ENCODE results near the gene TUBA4B. TPM values are rescaled to one million over a fixed set of nuclear protein-coding genes. Genes with fewer than 3 reads are reported as not detected.

Gene TUBA4B
- total RNA-seq, 2 experiments from 2014 or later = not detected

GRCh38 chr2:219229305-219230058 lies 23.6 kb upstream of the TUBA4B start, which contains the start of the genes ANKZF1 and ATG9A:
TSS of gene ANKZF1 (plus strand) at chr2:219229806. CDS start at chr2:219230258, 452 bp downstream.
TSS of gene ATG9A (minus strand) at chr2:219229636. CDS start at chr2:219228024, 1,612 bp downstream.
- Histone ChIP-seq H3K36me3 (ENCODE audit: insufficient read depth, low read length) (peaks cover 51% of the 10 kb centered on the region), H3K4me2 (ENCODE audit: low read length) (peak within 1 kb of the TSS; percentile 99), H4K20me1 (ENCODE audit: insufficient read depth, low read length) (no peaks in the 10 kb centered on the region), H3K4me1 (ENCODE audit: insufficient read depth, low read length, poor library complexity, severe bottlenecking) (peaks cover 16% of the 10 kb centered on the region), H3K79me2 (ENCODE audit: insufficient read depth, low read depth, low read length) (peaks cover 19% of the 10 kb centered on the region; the same call in 1 of the 2 replicates), H3K27ac (ENCODE audit: low read depth, low read length, poor library complexity, severe bottlenecking) (peak within 1 kb of the TSS; percentile 76), H2AFZ (ENCODE audit: low read length) (peak within 1 kb of the TSS; percentile 42; the same call in 1 of the 2 replicates), H3K9me2 (ENCODE audit: insufficient read depth, low read length) (no peaks in the 10 kb centered on the region), H3K9me3 (ENCODE audit: low read length) (no peaks in the 10 kb centered on the region), H3K4me3 (ENCODE audit: low read depth, low read length, poor library complexity, severe bottlenecking) (peak within 1 kb of the TSS; percentile 87)
- ChIA-PET CTCF (ENCODE audit: unreplicated experiment) (interaction anchor here (0.6 kb wide), 1 partner anchor 10 kb away, joined by 5 read pairs; no protein-coding TSS in a partner anchor), POLR2A (interaction anchor here (0.5 to 6.0 kb wide), 13 partner anchors 9 to 167 kb away, joined by 3 to 28 read pairs (median 3); partner anchors contain the start of genes CNPPD1, DNPEP, GLB1L and STK16)
- no TSS peak for BruUV-seq (replicated peaks)
- intact Hi-C loops (cut with micrococcal nuclease; ENCODE audit: unreplicated experiment) = loop anchor here (1.0 kb wide), 6 partner anchors 20 to 159 kb away; partner anchors contain the start of genes DNAJB2, NHEJ1, RETREG2 and ZFAND2B
- DNase-seq (ENCODE audit: low spot score) = peak; percentile 99
- TF ChIP-seq, protein P1, sequence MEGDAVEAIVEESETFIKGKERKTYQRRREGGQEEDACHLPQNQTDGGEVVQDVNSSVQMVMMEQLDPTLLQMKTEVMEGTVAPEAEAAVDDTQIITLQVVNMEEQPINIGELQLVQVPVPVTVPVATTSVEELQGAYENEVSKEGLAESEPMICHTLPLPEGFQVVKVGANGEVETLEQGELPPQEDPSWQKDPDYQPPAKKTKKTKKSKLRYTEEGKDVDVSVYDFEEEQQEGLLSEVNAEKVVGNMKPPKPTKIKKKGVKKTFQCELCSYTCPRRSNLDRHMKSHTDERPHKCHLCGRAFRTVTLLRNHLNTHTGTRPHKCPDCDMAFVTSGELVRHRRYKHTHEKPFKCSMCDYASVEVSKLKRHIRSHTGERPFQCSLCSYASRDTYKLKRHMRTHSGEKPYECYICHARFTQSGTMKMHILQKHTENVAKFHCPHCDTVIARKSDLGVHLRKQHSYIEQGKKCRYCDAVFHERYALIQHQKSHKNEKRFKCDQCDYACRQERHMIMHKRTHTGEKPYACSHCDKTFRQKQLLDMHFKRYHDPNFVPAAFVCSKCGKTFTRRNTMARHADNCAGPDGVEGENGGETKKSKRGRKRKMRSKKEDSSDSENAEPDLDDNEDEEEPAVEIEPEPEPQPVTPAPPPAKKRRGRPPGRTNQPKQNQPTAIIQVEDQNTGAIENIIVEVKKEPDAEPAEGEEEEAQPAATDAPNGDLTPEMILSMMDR (conservative IDR thresholded peaks at IDR 0.05; ENCODE audit: low read length) = no peak
- TF ChIP-seq EZH2phosphoT487 (IDR thresholded peaks at IDR 0.05; ENCODE audit: borderline replicate concordance, low read depth, low read length) = no peak

DNA sequence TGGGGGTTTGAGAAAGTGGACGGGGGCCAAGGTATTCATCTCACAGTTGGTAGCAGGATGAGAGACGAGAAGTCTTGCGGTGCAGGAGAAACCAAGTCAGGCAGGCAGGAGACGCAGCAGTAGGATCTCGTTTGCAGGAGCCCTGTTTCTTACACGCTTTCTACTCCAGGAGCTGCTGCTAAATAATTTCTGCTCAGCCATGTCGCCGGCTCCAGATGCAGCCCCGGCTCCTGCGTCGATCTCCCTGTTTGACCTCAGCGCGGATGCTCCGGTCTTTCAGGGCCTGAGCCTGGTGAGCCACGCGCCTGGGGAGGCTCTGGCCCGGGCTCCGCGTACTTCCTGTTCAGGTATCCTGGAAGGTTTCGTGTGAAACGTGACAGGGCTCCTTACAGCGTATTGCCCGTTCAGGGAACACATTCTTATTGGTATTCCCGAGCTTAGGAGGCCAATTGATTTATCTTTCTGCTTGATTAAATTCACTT lies 22.9 kb upstream of the TUBA4B start:
- Histone ChIP-seq H3K4me1 (ENCODE audit: insufficient read depth, low read length, poor library complexity, severe bottlenecking) (peaks cover 16% of the 10 kb centered on the region), H3K9me2 (ENCODE audit: insufficient read depth, low read length) (no peaks in the 10 kb centered on the region), H3K27ac (ENCODE audit: low read depth, low read length, poor library complexity, severe bottlenecking) (peak overlapping the region; percentile 76), H4K20me1 (ENCODE audit: insufficient read depth, low read length) (no peaks in the 10 kb centered on the region), H3K36me3 (ENCODE audit: insufficient read depth, low read length) (peaks cover 51% of the 10 kb centered on the region), H2AFZ (ENCODE audit: low read length) (peak overlapping the region; percentile 42; the same call in 1 of the 2 replicates), H3K9me3 (ENCODE audit: low read length) (no peaks in the 10 kb centered on the region), H3K4me2 (ENCODE audit: low read length) (peak overlapping the region; percentile 75), H3K79me2 (ENCODE audit: insufficient read depth, low read depth, low read length) (peaks cover 19% of the 10 kb centered on the region; the same call in 1 of the 2 replicates), H3K4me3 (ENCODE audit: low read depth, low read length, poor library complexity, severe bottlenecking) (peak overlapping the region; percentile 87)
- POLR2A ChIA-PET = interaction anchor here (1.2 to 6.0 kb wide), 8 partner anchors 9 to 54 kb away, joined by 3 to 28 read pairs (median 4); partner anchors contain the start of genes CNPPD1, GLB1L, STK16 and TUBA4A
- intact Hi-C loops (cut with micrococcal nuclease; ENCODE audit: unreplicated experiment) = no loop called here
- TSS peak; percentile 80 for BruUV-seq (replicated peaks)
- TF ChIP-seq, protein P1 (conservative IDR thresholded peaks at IDR 0.05; ENCODE audit: low read length) = no peak
- DNase-seq (ENCODE audit: low spot score) = peak; percentile 74
- CTCF ChIA-PET (ENCODE audit: unreplicated experiment) = interaction anchor here (0.6 kb wide), 1 partner anchor 11 kb away, joined by 5 read pairs; no protein-coding TSS in a partner anchor
